SKM-1 treated with dmso at 0.1 percent for 144 hours (cell line): ENCODE results near the gene MKLN1.

Experiments used
- DNase-seq: peaks from one replicate; lab custom pipeline; 2025; ENCODE audit not compliant: unreplicated experiment; lab: John Stamatoyannopoulos, UW

The MKLN1 gene

GRCh38 chr7:131346885-131347592 lies 19.4 kb downstream of the MKLN1 start:
- no peak for DNase-seq

GRCh38 chr7:131352032-131352431 lies 24.4 kb downstream of the MKLN1 start:
- no peak for DNase-seq

GRCh38 chr7:131354390-131354789 lies 26.7 kb downstream of the MKLN1 start:
- DNase-seq = no peak

GRCh38 chr7:131355917-131356777 lies 28.5 kb downstream of the MKLN1 start:
- peak; percentile 14 for DNase-seq

GRCh38 chr7:131357282-131357880 lies 29.7 kb downstream of the MKLN1 start:
- DNase-seq = no peak

GRCh38 chr7:131358636-131359035 lies 31.0 kb downstream of the MKLN1 start:
- DNase-seq = no peak

GRCh38 chr7:131359136-131359776 lies 31.6 kb downstream of the MKLN1 start:
- no peak for DNase-seq

- DNase-seq = no peak
Measured at GRCh38 chr7:131363719-131364118, 36.0 kb downstream of the MKLN1 start.

- DNase-seq = no peak
Measured at GRCh38 chr7:131364767-131365344, 37.2 kb downstream of the MKLN1 start.

- no peak for DNase-seq
Measured at GRCh38 chr7:131365838-131366237, 38.2 kb downstream of the MKLN1 start.

- no peak for DNase-seq
Measured at GRCh38 chr7:131369354-131369753, 41.7 kb downstream of the MKLN1 start.

GRCh38 chr7:131370523-131370968 lies 42.9 kb downstream of the MKLN1 start:
- no peak for DNase-seq

- DNase-seq = no peak
Measured at GRCh38 chr7:131371411-131371810, 43.7 kb downstream of the MKLN1 start.

GRCh38 chr7:131372554-131372953 lies 44.9 kb downstream of the MKLN1 start:
- no peak for DNase-seq

- DNase-seq = no peak
Measured at GRCh38 chr7:131374821-131375220, 47.1 kb downstream of the MKLN1 start.

- DNase-seq = no peak
Measured at GRCh38 chr7:131381069-131381838, 53.6 kb downstream of the MKLN1 start.

GRCh38 chr7:131383417-131384285 lies 56.0 kb downstream of the MKLN1 start:
- peak; percentile 19 for DNase-seq

GRCh38 chr7:131384286-131384635 lies 56.6 kb downstream of the MKLN1 start:
- no peak for DNase-seq

GRCh38 chr7:131385039-131385605 lies 57.4 kb downstream of the MKLN1 start:
- DNase-seq = no peak
